ENCODE measurements around the gene KRT2.
A peak's percentile ranks its signal among the peaks of the same experiment; 100 is the strongest.

KRT2 gene

DNA sequence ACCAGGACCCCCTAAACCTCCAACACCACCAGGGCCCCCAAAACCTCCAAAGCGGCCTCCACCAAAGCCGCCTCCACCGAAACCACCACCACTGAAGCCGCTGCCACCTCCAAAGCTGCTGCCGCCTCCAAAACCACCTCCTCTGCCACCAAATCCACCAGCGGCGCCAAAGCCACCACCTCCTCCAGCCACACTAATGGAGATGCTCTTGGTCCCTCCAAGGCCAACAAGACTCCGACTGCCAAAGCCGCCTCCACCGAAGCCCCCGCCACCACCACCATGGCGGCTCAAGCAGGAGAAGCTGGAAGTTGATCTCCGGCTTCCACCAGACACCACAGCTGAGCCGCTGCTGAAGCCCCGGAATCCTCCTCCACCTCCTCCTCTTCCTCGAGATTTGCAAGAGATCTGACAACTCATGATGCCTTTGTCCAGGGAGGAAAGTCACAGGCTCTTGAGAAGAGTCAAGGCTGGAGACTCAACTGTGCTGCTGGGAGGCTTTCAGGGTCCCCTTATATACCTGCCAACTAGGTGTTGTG is at the start of gene KRT2:
Gene KRT2, minus strand, starts transcription at position 486 of the 536 bp plus-strand sequence. Its CDS starts 69 bp downstream, at position 417.
- no peak for DNase-seq

- DNase-seq, result no peak
Observed at GRCh38 chr12:52701281-52701680, 49.3 kb upstream of the KRT2 start.

DNA sequence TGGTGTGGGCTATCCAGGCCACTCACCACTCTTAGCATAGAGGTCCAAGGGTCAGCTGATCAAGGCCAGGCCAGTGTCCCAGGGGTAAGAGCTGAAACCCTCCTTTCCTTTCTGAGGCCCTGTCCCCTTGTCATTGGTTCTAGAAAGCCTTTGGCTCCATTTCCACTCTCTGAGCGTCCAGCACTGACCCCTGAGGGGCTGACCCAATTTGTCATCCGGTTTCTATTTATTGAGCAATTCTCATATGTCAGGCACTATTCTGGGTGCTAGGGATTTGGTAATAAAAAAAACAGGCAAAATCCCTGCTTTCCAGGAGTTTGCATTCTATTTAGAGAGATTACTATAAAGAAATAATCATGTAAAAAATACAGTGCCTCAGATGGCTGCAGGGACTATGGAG is 47.9 kb upstream of the KRT2 start:
- DNase-seq, result no peak

- DNase-seq, result no peak
Observed at GRCh38 chr12:52699373-52699772, 47.4 kb upstream of the KRT2 start.

DNA sequence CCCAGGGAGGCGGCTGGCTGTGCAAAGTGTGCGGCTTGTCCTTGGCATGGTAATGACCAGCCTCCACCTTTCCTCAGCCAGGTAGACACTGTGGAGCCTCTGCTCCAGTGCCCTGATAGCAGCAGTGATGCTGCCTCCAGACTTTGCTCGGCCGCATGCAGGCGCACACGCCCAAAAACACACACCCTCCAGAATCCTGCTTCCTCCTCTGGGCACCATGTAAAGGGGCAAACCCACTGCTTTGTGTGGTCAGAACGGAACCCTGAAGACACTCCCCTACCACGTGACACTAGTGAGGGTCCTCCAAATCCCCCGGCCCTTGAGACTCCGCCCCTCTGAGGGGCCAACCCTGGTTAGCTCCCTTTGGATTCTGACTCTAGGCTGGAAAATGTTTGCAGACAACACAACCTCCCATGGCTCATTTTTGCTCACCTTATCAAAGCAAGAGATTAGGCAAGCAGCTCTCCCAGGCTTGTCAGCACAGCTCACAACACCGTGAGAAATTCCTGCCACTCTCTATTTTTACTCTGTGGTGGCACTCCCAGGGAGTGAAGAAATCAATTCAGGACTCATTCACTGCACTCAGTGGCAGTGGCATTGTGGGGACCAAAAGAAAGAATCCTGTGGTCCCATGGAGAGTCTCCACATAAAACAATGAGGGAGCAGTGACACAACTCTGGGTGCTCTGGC is 46.8 kb upstream of the KRT2 start:
- peak in 1 of 56 donors; percentile 1 for DNase-seq

DNA sequence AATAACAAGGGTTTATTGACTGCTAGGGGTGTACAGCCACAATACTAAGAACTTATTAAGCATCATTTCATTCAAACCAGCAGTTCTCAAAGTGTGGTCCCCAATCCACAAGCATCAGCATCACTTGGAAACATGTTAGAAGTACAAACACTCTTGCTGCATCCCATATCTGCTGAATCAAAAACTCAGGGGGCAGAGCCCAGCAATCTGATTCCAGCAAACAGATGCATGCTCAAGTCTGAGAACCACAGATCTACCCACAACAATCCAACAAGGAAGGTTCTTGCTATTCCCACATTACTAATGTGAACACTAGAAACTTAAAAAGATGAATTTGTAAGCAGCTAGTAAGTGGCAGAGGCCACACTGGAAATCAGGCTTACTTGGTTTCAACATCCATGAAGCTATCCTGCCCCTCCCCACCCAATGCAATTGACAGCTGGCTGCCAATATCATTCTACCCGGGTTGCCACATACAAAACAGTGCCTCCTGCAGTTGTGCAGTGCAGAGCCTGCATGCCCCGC is 45.1 kb upstream of the KRT2 start:
- DNase-seq, result no peak

- no peak for DNase-seq
Observed at GRCh38 chr12:52696588-52696987, 44.6 kb upstream of the KRT2 start.

DNA sequence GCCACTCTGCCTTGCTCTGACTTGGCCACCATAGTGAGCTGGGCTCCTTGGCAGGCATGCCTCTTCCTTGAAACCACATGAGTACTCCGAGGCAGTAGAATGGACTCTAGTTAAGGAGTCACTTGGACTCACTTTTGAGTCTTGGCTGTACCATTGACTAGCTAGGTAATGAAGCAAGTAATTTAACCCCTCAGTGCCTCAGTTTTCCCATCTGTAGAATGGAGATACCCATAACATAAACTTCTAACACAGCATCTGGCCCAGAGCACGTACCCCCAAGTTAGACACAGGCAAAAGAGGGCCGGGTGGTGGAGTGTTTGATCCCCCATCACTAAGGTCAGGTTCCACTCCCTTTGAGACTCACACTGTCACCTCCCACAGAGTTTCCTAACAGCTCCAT is 43.0 kb upstream of the KRT2 start:
- no peak for DNase-seq

GRCh38 chr12:52694151-52694550 is 42.1 kb upstream of the KRT2 start:
- no peak for DNase-seq

GRCh38 chr12:52693261-52693660 is 41.2 kb upstream of the KRT2 start:
- DNase-seq, result no peak

DNA sequence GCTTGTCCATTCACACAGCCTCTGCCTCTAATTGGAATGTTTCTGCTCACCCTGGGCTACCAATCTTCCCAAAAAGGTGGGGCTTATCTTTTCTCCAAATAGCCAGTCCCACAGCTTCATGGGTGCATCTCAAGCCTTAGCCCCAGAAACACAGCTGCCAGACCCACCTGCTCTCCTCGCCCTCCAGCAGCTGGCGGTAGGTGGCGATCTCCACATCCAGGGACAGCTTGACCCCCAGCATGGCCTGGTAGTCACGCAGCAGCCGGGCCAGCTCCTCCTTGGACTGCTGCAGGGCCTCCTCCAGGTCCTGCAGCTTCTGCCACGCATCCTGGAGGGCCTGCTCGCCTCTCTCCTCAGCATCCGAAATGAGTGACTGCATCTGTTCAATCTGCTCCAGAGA is 40.2 kb upstream of the KRT2 start:
- no peak for DNase-seq

GRCh38 chr12:52691841-52692150 is 39.8 kb upstream of the KRT2 start:
- DNase-seq, result no peak

DNA sequence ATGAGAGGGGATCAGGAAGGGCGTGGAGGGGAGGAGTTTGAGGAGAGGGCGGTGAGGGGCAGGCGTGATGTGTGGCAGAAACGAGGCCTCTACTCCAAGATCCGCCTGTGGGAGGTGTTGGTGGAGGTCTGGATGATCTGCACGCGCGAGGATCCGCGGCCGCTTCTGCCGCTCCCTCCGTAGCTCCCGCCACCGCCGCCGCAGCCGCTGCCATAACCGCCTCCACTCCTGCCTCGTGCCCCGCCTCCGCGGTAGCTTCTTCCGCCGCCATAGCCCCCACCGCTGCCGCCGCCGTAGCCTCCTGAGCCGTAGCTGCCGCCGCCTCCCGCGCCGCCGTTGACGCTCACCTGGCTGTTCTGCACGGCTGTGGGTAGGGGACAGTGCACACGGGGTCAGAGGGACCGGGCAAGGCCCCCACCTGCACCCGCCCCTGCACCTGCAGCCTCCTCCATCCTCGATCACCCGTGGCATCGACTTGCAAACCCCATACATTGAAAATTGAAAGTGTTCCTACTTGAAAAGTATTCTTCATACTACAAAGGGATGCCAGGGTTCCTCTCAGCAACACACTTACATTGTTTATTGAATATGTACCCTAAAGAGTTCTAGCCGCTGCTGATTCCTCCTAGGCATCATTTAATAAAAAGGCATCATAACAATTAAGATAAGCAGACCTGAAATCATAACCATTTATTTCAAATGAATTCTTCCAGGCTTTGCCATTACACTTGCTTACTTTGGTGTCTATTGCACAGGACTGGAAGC is 39.2 kb upstream of the KRT2 start:
- peak in 8 of 56 donors; percentile 3 to 49 (median 13) for DNase-seq

DNA sequence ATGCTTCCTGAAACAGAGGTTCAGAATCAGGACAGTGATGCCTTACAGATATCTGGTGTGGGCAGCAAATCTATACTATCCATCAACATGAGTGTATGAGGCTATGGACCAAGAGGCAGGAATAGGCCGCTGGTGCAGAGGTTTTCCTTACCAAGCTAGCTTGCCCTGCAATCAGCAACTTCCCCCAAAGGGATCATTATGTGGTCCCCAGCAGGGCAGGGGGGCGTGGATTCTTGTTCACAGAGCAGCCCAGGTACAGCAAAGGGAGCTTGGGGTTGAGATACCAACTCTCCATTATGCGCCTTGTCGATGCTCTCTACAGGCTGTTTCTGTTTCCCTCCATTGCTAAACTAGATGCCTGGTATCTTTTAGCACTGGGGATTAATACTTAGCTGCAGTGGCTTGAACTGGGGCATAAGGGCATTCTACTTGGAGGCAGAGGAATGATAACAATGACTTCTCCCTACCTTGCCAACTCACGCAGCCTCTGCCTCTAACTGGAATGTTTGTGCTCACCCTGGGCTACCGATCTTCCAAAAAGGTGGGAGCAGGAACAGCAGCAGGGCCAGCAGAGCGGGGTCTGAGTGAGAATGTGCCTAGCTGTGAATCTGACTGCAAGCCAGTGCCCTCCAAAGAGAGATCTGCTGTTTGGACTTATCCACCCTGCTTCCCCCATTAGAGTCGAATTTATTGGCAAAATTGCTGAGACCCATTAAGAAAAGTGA is 38.5 kb upstream of the KRT2 start:
- DNase-seq, result no peak

GRCh38 chr12:52689936-52690335 is 37.9 kb upstream of the KRT2 start:
- no peak for DNase-seq

GRCh38 chr12:52689239-52689638 is 37.2 kb upstream of the KRT2 start:
- no peak for DNase-seq

DNA sequence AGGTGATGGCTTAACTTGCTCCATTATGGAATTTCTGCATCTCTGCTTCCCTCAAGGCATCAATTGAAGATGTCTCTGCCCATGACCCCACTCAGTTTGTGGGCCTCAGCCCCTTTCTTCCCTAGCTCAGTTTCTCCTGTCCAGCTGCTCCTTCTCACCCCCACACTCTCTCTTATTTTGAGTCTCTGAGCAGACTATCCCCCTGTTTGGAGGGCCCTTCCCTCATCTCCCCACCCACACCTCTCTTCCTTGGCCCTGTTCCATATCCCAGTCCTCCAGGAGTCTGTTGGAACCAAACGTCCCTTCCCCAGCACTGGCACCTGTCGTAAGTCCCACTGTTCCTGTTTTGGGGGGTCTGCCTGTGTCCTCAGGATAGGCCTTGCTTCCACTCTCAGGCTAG is 36.5 kb upstream of the KRT2 start:
- no peak for DNase-seq

GRCh38 chr12:52687497-52688385 is 35.7 kb upstream of the KRT2 start:
- no peak for DNase-seq

GRCh38 chr12:52686756-52687487 is 34.9 kb upstream of the KRT2 start:
- DNase-seq, result no peak

DNA sequence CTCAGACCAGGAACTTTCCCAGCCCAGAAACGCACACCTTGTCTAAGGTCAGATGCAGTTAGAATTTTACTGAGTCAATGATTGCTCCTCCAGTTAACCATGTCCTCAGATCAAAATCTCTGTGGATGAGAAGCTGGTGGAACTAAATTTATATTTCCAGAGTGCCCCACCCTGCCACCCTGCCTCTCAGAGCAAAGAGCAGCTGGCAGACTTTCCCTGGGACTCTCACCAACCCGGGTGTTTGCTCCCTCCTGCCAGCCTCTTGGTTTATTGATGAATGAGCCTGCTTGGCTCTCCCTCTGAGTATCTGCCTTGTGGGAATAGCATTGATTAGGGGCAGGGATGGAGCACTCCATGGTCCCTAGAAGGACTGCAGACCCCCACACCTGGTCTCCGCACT is 34.1 kb upstream of the KRT2 start:
- no peak for DNase-seq

Data from nucleus accumbens (tissue), 56 donors.